SU-DHL-6 (cell line): ENCODE data around the gene MAP3K1.

Experiments used
- H2AFZ ChIP-seq: fragments of 200-600 bp; sonication (generic); 2 replicates; pipeline ENCODE4 v1.6.1; 2014; ENCODE audit warnings: low read depth, mild to moderate bottlenecking, moderate library complexity, mixed read lengths, antibody characterized with exemption, low read length; ENCODE audit not compliant: severe bottlenecking
- H3F3A ChIP-seq: fragments of 200-600 bp; shearing (Covaris generic); 2 replicates; pipeline ENCODE4 v1.6.0; 2016; ENCODE audit warnings: antibody characterized with exemption, mild to moderate bottlenecking; ENCODE audit not compliant: insufficient read depth
- H3K27ac ChIP-seq: fragments of 200-600 bp; sonication (generic); 2 replicates; pipeline ENCODE4 v1.5.1; 2016; ENCODE audit warnings: low read depth, mild to moderate bottlenecking, low read length, moderate library complexity, mixed read lengths
- H3K27me3 ChIP-seq: fragments of 200-600 bp; sonication (generic), shearing (Covaris generic); 2 replicates; pipeline ENCODE4 v1.6.0; 2014; ENCODE audit warnings: mild to moderate bottlenecking, low read length
- H3K36me3 ChIP-seq: fragments of 200-600 bp; sonication (generic); 2 replicates; pipeline ENCODE4 v1.6.1; 2014; ENCODE audit warnings: mild to moderate bottlenecking, low read length, mixed read lengths
- H3K4me2 ChIP-seq: fragments of 300-600, 200-600 bp; shearing (Covaris generic), sonication (generic); 2 replicates; pipeline ENCODE4 v1.6.0; 2014; ENCODE audit warnings: low read length, low read depth, mild to moderate bottlenecking; ENCODE audit not compliant: poor library complexity, severe bottlenecking
- H3K4me3 ChIP-seq: fragments of 200-600 bp; sonication (generic); 2 replicates; pipeline ENCODE4 v1.5.1; 2014; ENCODE audit warnings: antibody characterized with exemption, low read length, mild to moderate bottlenecking, mixed read lengths; ENCODE audit not compliant: insufficient read depth, poor library complexity, severe bottlenecking
- H3K79me2 ChIP-seq: fragments of 200-600 bp; sonication (generic); 2 replicates; pipeline ENCODE4 v1.6.1; 2014; ENCODE audit warnings: mild to moderate bottlenecking, low read length, moderate library complexity; ENCODE audit not compliant: insufficient read depth
- H3K9ac ChIP-seq: fragments of 200-600 bp; sonication (generic); 2 replicates; pipeline ENCODE4 v1.7.0; 2014; ENCODE audit warnings: mild to moderate bottlenecking, low read length
- H3K9me2 ChIP-seq: fragments of 200-600 bp; sonication (generic); replicated peaks from 2 replicates; pipeline ENCODE4 v1.6.1; 2014; ENCODE audit warnings: low read length; ENCODE audit not compliant: insufficient read depth
- H3K9me3 ChIP-seq: fragments of 200-600 bp; sonication (generic); 2 replicates; pipeline ENCODE4 v1.6.1; 2014; ENCODE audit warnings: low read length, mixed read lengths; ENCODE audit not compliant: insufficient read depth
- H4K20me1 ChIP-seq: fragments of 200-600 bp; sonication (generic); 2 replicates; pipeline ENCODE4 v1.6.1; 2014; ENCODE audit warnings: low read depth, mild to moderate bottlenecking, antibody characterized with exemption, low read length, moderate library complexity, mixed read lengths
- CTCF ChIP-seq: fragments of 200-600 bp; sonication (generic); IDR thresholded peaks from one replicate; pipeline ENCODE4 v1.5.1; 2017; ENCODE audit warnings: antibody characterized with exemption, mild to moderate bottlenecking, low read length, moderate library complexity; ENCODE audit not compliant: insufficient read depth, poor library complexity, severe bottlenecking
- EZH2phosphoT487 ChIP-seq: fragments of 200-600 bp; sonication (generic), shearing (Covaris generic); conservative IDR thresholded peaks from 2 replicates; pipeline ENCODE4 v1.6.1; 2018; ENCODE audit warnings: mild to moderate bottlenecking, antibody characterized with exemption, low read length, moderate library complexity, mixed read lengths

Gene MAP3K1

GRCh38 chr5:56800186-56800585, 15.2 kb upstream of the MAP3K1 start:
- H3F3A ChIP-seq, result no peaks in the 10 kb centered on the region
- H3K36me3 ChIP-seq, result no peaks in the 10 kb centered on the region
- H3K4me3 ChIP-seq, result no peak overlapping the region
- TF ChIP-seq CTCF (no peak), EZH2phosphoT487 (no peak)
- no peaks in the 10 kb centered on the region for H3K9me3 ChIP-seq
- no peaks in the 10 kb centered on the region for H4K20me1 ChIP-seq
- H3K4me2 ChIP-seq, result no peak overlapping the region
- no peak overlapping the region for H2AFZ ChIP-seq
- H3K27ac ChIP-seq, result no peak overlapping the region
- no peaks in the 10 kb centered on the region; the same call in 1 of the 2 replicates for H3K27me3 ChIP-seq
- no peak overlapping the region for H3K9ac ChIP-seq
- no peaks in the 10 kb centered on the region for H3K9me2 ChIP-seq
- H3K79me2 ChIP-seq, result no peaks in the 10 kb centered on the region

- no peaks in the 10 kb centered on the region for H3K9me3 ChIP-seq
- H3K27ac ChIP-seq, result no peak overlapping the region
- no peak overlapping the region for H3K4me3 ChIP-seq
- H3K36me3 ChIP-seq, result no peaks in the 10 kb centered on the region
- H3K79me2 ChIP-seq, result no peaks in the 10 kb centered on the region
- no peaks in the 10 kb centered on the region for H4K20me1 ChIP-seq
- no peaks in the 10 kb centered on the region for H3F3A ChIP-seq
- H3K9ac ChIP-seq, result no peak overlapping the region
- H3K9me2 ChIP-seq, result no peaks in the 10 kb centered on the region
- no peak overlapping the region for H3K4me2 ChIP-seq
- H3K27me3 ChIP-seq, result no peaks in the 10 kb centered on the region; the same call in 1 of the 2 replicates
- TF ChIP-seq EZH2phosphoT487 (no peak), CTCF (no peak)
- H2AFZ ChIP-seq, result no peak overlapping the region
These were observed 14.1 kb upstream of the MAP3K1 start for GRCh38 chr5:56801256-56801655.

- Histone ChIP-seq H4K20me1 (no peaks in the 10 kb centered on the region), H3K36me3 (no peaks in the 10 kb centered on the region), H3K79me2 (no peaks in the 10 kb centered on the region), H2AFZ (no peak overlapping the region), H3K9me2 (no peaks in the 10 kb centered on the region), H3K9me3 (no peaks in the 10 kb centered on the region), H3K27me3 (no peaks in the 10 kb centered on the region), H3K27ac (no peak overlapping the region), H3K9ac (no peak overlapping the region), H3K4me3 (no peak overlapping the region), H3K4me2 (no peak overlapping the region), H3F3A (no peaks in the 10 kb centered on the region)
- TF ChIP-seq EZH2phosphoT487, result no peak
- no peak for TF ChIP-seq CTCF
These were observed 13.1 kb upstream of the MAP3K1 start for GRCh38 chr5:56802205-56802604.

- no peaks in the 10 kb centered on the region for H3K9me3 ChIP-seq
- H3F3A ChIP-seq, result no peaks in the 10 kb centered on the region
- H3K9ac ChIP-seq, result no peak overlapping the region
- no peak overlapping the region for H3K4me2 ChIP-seq
- no peaks in the 10 kb centered on the region for H4K20me1 ChIP-seq
- TF ChIP-seq EZH2phosphoT487 (no peak), CTCF (no peak)
- H3K9me2 ChIP-seq, result no peaks in the 10 kb centered on the region
- no peak overlapping the region for H3K4me3 ChIP-seq
- no peaks in the 10 kb centered on the region for H3K36me3 ChIP-seq
- no peak overlapping the region for H3K27ac ChIP-seq
- H2AFZ ChIP-seq, result no peak overlapping the region
- H3K79me2 ChIP-seq, result no peaks in the 10 kb centered on the region
- no peaks in the 10 kb centered on the region for H3K27me3 ChIP-seq
These were observed 12.3 kb upstream of the MAP3K1 start for GRCh38 chr5:56803025-56803424.
